BLaER1 treated with 17β-estradiol and CSF1 and Interleukin-3, amounts not matched to agents 10 nM and 100 nM (cell line): ENCODE measurements around the gene CCDC47.
A peak's percentile ranks its signal among the peaks of the same experiment; 100 is the strongest.

Source experiments
- H3K27ac ChIP-seq, 11 experiments: shearing (Covaris generic); formaldehyde crosslinking; 2 replicates each; pipeline ENCODE4 v1.8.1; 2022
- H3K27me3 ChIP-seq, 11 experiments: shearing (Covaris generic); formaldehyde crosslinking; 2 replicates each; pipeline ENCODE4 v1.8.1; 2022
- H3K36me3 ChIP-seq, 11 experiments: shearing (Covaris generic); formaldehyde crosslinking; 2 replicates each; pipeline ENCODE4 v1.8.1; 2022
- H3K4me1 ChIP-seq, 10 experiments: shearing (Covaris generic); formaldehyde crosslinking; 2 replicates each; pipeline ENCODE4 v1.8.1; 2022
- H3K4me2 ChIP-seq, 11 experiments: shearing (Covaris generic); formaldehyde crosslinking; 2 replicates each; pipeline ENCODE4 v1.8.1; 2022
- H3K4me3 ChIP-seq, 10 experiments: shearing (Covaris generic); formaldehyde crosslinking; 2 replicates each; pipeline ENCODE4 v1.8.1; 2022
- H3K9ac ChIP-seq, 11 experiments: shearing (Covaris generic); formaldehyde crosslinking; 2 replicates each; pipeline ENCODE4 v1.8.1; 2022
- H3K9me3 ChIP-seq, 11 experiments: shearing (Covaris generic); formaldehyde crosslinking; replicated peaks in 1 of 11; 2 replicates each; pipeline ENCODE4 v1.8.1; 2022
- H4K20me1 ChIP-seq, 11 experiments: shearing (Covaris generic); formaldehyde crosslinking; 2 replicates each; pipeline ENCODE4 v1.8.1; 2022
- Cebpa-rat ChIP-seq, 11 experiments: shearing (Covaris generic); IDR thresholded peaks; 2 replicates each; pipeline ENCODE4 v1.8.1; 2022

The CCDC47 gene

GRCh38 chr17:63760771-63761539 is 12.4 kb downstream of the CCDC47 start:
- Histone ChIP-seq H3K4me2 (peak overlapping the region; percentile 48 to 89 (median 62)), H3K9me3 (no peaks in the 10 kb centered on the region), H3K4me3 (no peak overlapping the region), H3K27me3 (no peaks in the 10 kb centered on the region), H3K4me1 (peaks cover 30 to 52% (median 37%) of the 10 kb centered on the region in 10 experiments), H3K36me3 (peaks cover 75 to 94% (median 87%) of the 10 kb centered on the region in 11 experiments), H3K27ac (peak overlapping the region; percentile 1 to 78 (median 65); a peak in 21 of 22 replicates), H4K20me1 (peaks cover 0 to 57% (median 19%) of the 10 kb centered on the region in 11 experiments; a peak in 10 of 22 replicates), H3K9ac (peak overlapping the region in 9 of 11 experiments; percentile 11 to 60 (median 43); a peak in 15 of 22 replicates)
- no peak for TF ChIP-seq Cebpa-rat (IDR thresholded peaks at IDR 0.05)

- Histone ChIP-seq H3K9ac (no peak overlapping the region; a peak in 1 of 22 replicates), H4K20me1 (peaks cover 0 to 41% (median 5%) of the 10 kb centered on the region in 11 experiments; a peak in 7 of 22 replicates), H3K27ac (no peak overlapping the region), H3K4me1 (peaks cover 30 to 57% (median 39%) of the 10 kb centered on the region in 10 experiments), H3K4me2 (peak overlapping the region in 1 of 11 experiments; percentile 62; a peak in 1 of 22 replicates), H3K9me3 (no peaks in the 10 kb centered on the region), H3K36me3 (peaks cover 75 to 94% (median 87%) of the 10 kb centered on the region in 11 experiments), H3K4me3 (no peak overlapping the region), H3K27me3 (no peaks in the 10 kb centered on the region)
- no peak for TF ChIP-seq Cebpa-rat (IDR thresholded peaks at IDR 0.05)
Measured at GRCh38 chr17:63758428-63758827, 15.0 kb downstream of the CCDC47 start.

GRCh38 chr17:63754046-63754445 is 19.4 kb downstream of the CCDC47 start:
- peaks cover 84 to 100% (median 96%) of the 10 kb centered on the region in 11 experiments for H3K36me3 ChIP-seq
- H3K4me3 ChIP-seq = no peak overlapping the region
- no peaks in the 10 kb centered on the region for H3K9me3 ChIP-seq
- TF ChIP-seq Cebpa-rat (IDR thresholded peaks at IDR 0.05) = no peak
- no peaks in the 10 kb centered on the region for H3K27me3 ChIP-seq
- H4K20me1 ChIP-seq = 0 out of 22 replicates have a peak, but pooled peaks cover 0 to 9% (median 0%) of the 10 kb centered on the region in 11 experiments
- peak overlapping the region in 2 of 11 experiments; percentile 35 to 78; a peak in 3 of 22 replicates for H3K4me2 ChIP-seq
- peaks cover 11 to 48% (median 28%) of the 10 kb centered on the region in 10 experiments for H3K4me1 ChIP-seq
- peak overlapping the region in 1 of 11 experiments; percentile 25; a peak in 1 of 22 replicates for H3K27ac ChIP-seq
- H3K9ac ChIP-seq = no peak overlapping the region

- Histone ChIP-seq H3K4me2 (peak overlapping the region in 3 of 11 experiments; percentile 30 to 78 (median 35); a peak in 5 of 22 replicates), H3K27ac (peak overlapping the region in 5 of 11 experiments; percentile 13 to 71 (median 42); a peak in 7 of 22 replicates), H3K4me3 (no peak overlapping the region), H3K27me3 (no peaks in the 10 kb centered on the region), H3K9ac (peak overlapping the region in 2 of 11 experiments; percentile 19 to 28; a peak in 1 of 22 replicates), H3K4me1 (peaks cover 11 to 47% (median 28%) of the 10 kb centered on the region in 10 experiments), H4K20me1 (0 out of 22 replicates have a peak, but pooled peaks cover 0 to 10% (median 0%) of the 10 kb centered on the region in 11 experiments), H3K36me3 (peaks cover 80 to 100% (median 96%) of the 10 kb centered on the region in 11 experiments), H3K9me3 (no peaks in the 10 kb centered on the region)
- no peak for TF ChIP-seq Cebpa-rat (IDR thresholded peaks at IDR 0.05)
Measured at GRCh38 chr17:63753215-63753614, 20.2 kb downstream of the CCDC47 start.

GRCh38 chr17:63752707-63753106 is 20.7 kb downstream of the CCDC47 start:
- no peak for TF ChIP-seq Cebpa-rat (IDR thresholded peaks at IDR 0.05)
- Histone ChIP-seq H3K36me3 (peaks cover 80 to 100% (median 96%) of the 10 kb centered on the region in 11 experiments), H3K9ac (peak overlapping the region in 1 of 11 experiments; percentile 19; a peak in 1 of 22 replicates), H3K4me1 (peaks cover 11 to 42% (median 27%) of the 10 kb centered on the region in 10 experiments), H3K9me3 (no peaks in the 10 kb centered on the region), H3K4me3 (no peak overlapping the region), H3K4me2 (peak overlapping the region in 10 of 11 experiments; percentile 7 to 80 (median 64); a peak in 10 of 22 replicates), H3K27me3 (no peaks in the 10 kb centered on the region), H4K20me1 (0 out of 22 replicates have a peak, but pooled peaks cover 0 to 15% (median 0%) of the 10 kb centered on the region in 11 experiments), H3K27ac (peak overlapping the region in 5 of 11 experiments; percentile 13 to 71 (median 64); a peak in 6 of 22 replicates)

GRCh38 chr17:63751806-63752205 is 21.6 kb downstream of the CCDC47 start:
- H3K4me1 ChIP-seq = peaks cover 11 to 33% (median 23%) of the 10 kb centered on the region in 10 experiments
- no peak for TF ChIP-seq Cebpa-rat (IDR thresholded peaks at IDR 0.05)
- H3K9me3 ChIP-seq = no peaks in the 10 kb centered on the region
- 0 out of 22 replicates have a peak, but pooled peaks cover 0 to 12% (median 0%) of the 10 kb centered on the region in 11 experiments for H4K20me1 ChIP-seq
- H3K27ac ChIP-seq = peak overlapping the region in 10 of 11 experiments; percentile 6 to 71 (median 54); a peak in 18 of 22 replicates
- peak overlapping the region in 10 of 11 experiments; percentile 8 to 63 (median 52); a peak in 17 of 22 replicates for H3K9ac ChIP-seq
- H3K27me3 ChIP-seq = no peaks in the 10 kb centered on the region
- H3K4me3 ChIP-seq = peak overlapping the region in 3 of 10 experiments; percentile 16 to 37 (median 28); a peak in 3 of 20 replicates
- H3K36me3 ChIP-seq = peaks cover 82 to 100% (median 96%) of the 10 kb centered on the region in 11 experiments
- H3K4me2 ChIP-seq = peak overlapping the region; percentile 23 to 80 (median 59)

- Histone ChIP-seq H3K27ac (peak within 1 kb of the TSS; percentile 82 to 93 (median 89)), H3K9ac (peak within 1 kb of the TSS; percentile 90 to 96 (median 93)), H3K4me3 (peak within 1 kb of the TSS; percentile 84 to 99 (median 88)), H3K4me1 (peaks cover 23 to 43% (median 28%) of the 10 kb centered on the region in 10 experiments), H3K4me2 (peak within 1 kb of the TSS; percentile 83 to 96 (median 91)), H4K20me1 (peaks cover 0 to 10% (median 0%) of the 10 kb centered on the region in 11 experiments; a peak in 3 of 22 replicates), H3K9me3 (no peaks in the 10 kb centered on the region), H3K27me3 (no peaks in the 10 kb centered on the region), H3K36me3 (peaks cover 11 to 39% (median 21%) of the 10 kb centered on the region in 11 experiments; a peak in 21 of 22 replicates)
- TF ChIP-seq Cebpa-rat (IDR thresholded peaks at IDR 0.05) = no peak
Measured at GRCh38 chr17:63741408-63742173, 31.8 kb downstream of the CCDC47 start, which contains the start of gene STRADA. STRADA (minus strand) TSS chr17:63741799; CDS start chr17:63728369, 13,430 bp downstream.

GRCh38 chr17:63741143-63741407 is 32.3 kb downstream of the CCDC47 start:
- Histone ChIP-seq H3K9me3 (no peaks in the 10 kb centered on the region), H3K4me2 (peak overlapping the region; percentile 80 to 94 (median 87)), H3K36me3 (peaks cover 8 to 34% (median 16%) of the 10 kb centered on the region in 11 experiments; a peak in 21 of 22 replicates), H3K9ac (peak overlapping the region; percentile 90 to 96 (median 93)), H3K4me3 (peak overlapping the region; percentile 84 to 99 (median 88)), H3K4me1 (peaks cover 24 to 48% (median 28%) of the 10 kb centered on the region in 10 experiments), H3K27ac (peak overlapping the region; percentile 82 to 93 (median 89)), H3K27me3 (no peaks in the 10 kb centered on the region), H4K20me1 (peaks cover 0 to 12% (median 0%) of the 10 kb centered on the region in 11 experiments; a peak in 9 of 22 replicates)
- no peak for TF ChIP-seq Cebpa-rat (IDR thresholded peaks at IDR 0.05)
